Hematopoietic multipotent progenitor cell treated with erythropoietin and hydrocortisone succinate and interleukin-3 and kit ligand, for 15 days (in vitro differentiated cells): ENCODE measurements around the gene NFIC.

ENCODE experiments used
- DNase-seq: peaks from one replicate; pipeline ENCODE4 v3.0.0-alpha.2; 2015; ENCODE audit warnings: low spot score

NFIC gene

GRCh38 chr19:3509566-3509989, 143.2 kb downstream of the NFIC start:
- DNase-seq: no peak

GRCh38 chr19:3510727-3511126, 144.3 kb downstream of the NFIC start:
- no peak for DNase-seq

- no peak for DNase-seq
Observed at GRCh38 chr19:3511506-3512251, 145.3 kb downstream of the NFIC start.

GRCh38 chr19:3512562-3513228, 146.3 kb downstream of the NFIC start:
- no peak for DNase-seq

GRCh38 chr19:3513229-3514140, 147.1 kb downstream of the NFIC start:
- no peak for DNase-seq

- DNase-seq: no peak
Observed at GRCh38 chr19:3514930-3515329, 148.5 kb downstream of the NFIC start.

GRCh38 chr19:3515891-3516422, 149.6 kb downstream of the NFIC start:
- no peak for DNase-seq

- DNase-seq: peak; percentile 53
Observed at GRCh38 chr19:3516675-3517207, 150.4 kb downstream of the NFIC start.

GRCh38 chr19:3517638-3518037, 151.3 kb downstream of the NFIC start:
- DNase-seq: no peak

- DNase-seq: no peak
Observed at GRCh38 chr19:3518255-3518654, 151.9 kb downstream of the NFIC start.

GRCh38 chr19:3518659-3519058, 152.3 kb downstream of the NFIC start:
- DNase-seq: no peak
